ENCODE data around the gene HTRA1.

HTRA1 gene

GRCh38 chr10:122421742-122422141 lies 39.6 kb upstream of the HTRA1 start:
- Histone ChIP-seq H3K9ac (ENCODE audit: insufficient read length, low read depth) (no peak overlapping the region), H3K36me3 (ENCODE audit: insufficient read depth, insufficient read length, low read length) (peaks cover 2% of the 10 kb centered on the region), H3K27me3 (ENCODE audit: insufficient read depth, insufficient read length) (no peaks in the 10 kb centered on the region), H3K9me3 (ENCODE audit: insufficient read depth, low read length) (no peaks in the 10 kb centered on the region), H3K4me1 (ENCODE audit: insufficient read depth, insufficient read length) (no peaks in the 10 kb centered on the region), H3K4me3 (ENCODE audit: insufficient read length, low read depth) (no peak overlapping the region)
- DNase-seq (ENCODE audit: low read depth, low spot score), result no peak
- no peak for TF ChIP-seq SUZ12 (IDR thresholded peaks at IDR 0.05; ENCODE audit: extremely low read depth, insufficient read depth, insufficient read length)
- no peak for TF ChIP-seq YY1 (IDR thresholded peaks at IDR 0.05; ENCODE audit: insufficient read depth, insufficient read length)
- TF ChIP-seq ZNF274 (IDR thresholded peaks at IDR 0.05; ENCODE audit: low read depth, low read length), result no peak

GRCh38 chr10:122422266-122422989 lies 38.9 kb upstream of the HTRA1 start:
- H3K27me3 ChIP-seq (ENCODE audit: insufficient read depth, insufficient read length), result no peaks in the 10 kb centered on the region
- no peak overlapping the region for H3K4me3 ChIP-seq (ENCODE audit: insufficient read length, low read depth)
- H3K4me1 ChIP-seq (ENCODE audit: insufficient read depth, insufficient read length), result no peaks in the 10 kb centered on the region
- no peak overlapping the region for H3K9ac ChIP-seq (ENCODE audit: insufficient read length, low read depth)
- TF ChIP-seq ZNF274 (IDR thresholded peaks at IDR 0.05; ENCODE audit: low read depth, low read length) (no peak), SUZ12 (IDR thresholded peaks at IDR 0.05; ENCODE audit: extremely low read depth, insufficient read depth, insufficient read length) (no peak), YY1 (IDR thresholded peaks at IDR 0.05; ENCODE audit: insufficient read depth, insufficient read length) (no peak)
- peaks cover 2% of the 10 kb centered on the region for H3K36me3 ChIP-seq (ENCODE audit: insufficient read depth, insufficient read length, low read length)
- H3K9me3 ChIP-seq (ENCODE audit: insufficient read depth, low read length), result no peaks in the 10 kb centered on the region
- no peak for DNase-seq (ENCODE audit: low read depth, low spot score)

DNA sequence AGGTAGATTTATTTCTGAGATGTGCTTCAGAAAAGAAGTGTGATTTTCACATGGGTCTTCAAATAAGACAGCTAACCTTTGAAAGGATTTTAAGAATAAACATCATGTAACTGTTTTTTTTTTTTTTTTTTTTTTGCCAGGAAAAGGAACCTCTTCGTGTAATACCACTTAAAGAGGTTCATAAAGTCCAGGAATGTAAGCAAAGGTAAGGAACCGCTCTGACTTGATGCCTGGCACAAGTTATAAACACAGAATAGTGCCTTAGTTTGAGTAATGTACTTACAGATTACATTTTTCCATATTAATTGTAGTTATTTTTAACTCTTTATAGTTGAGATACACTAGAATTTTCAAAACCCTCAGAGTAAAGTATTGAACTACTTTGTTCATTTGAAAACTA lies 37.3 kb upstream of the HTRA1 start:
- TF ChIP-seq ZNF274 (IDR thresholded peaks at IDR 0.05; ENCODE audit: low read depth, low read length) (no peak), SUZ12 (IDR thresholded peaks at IDR 0.05; ENCODE audit: extremely low read depth, insufficient read depth, insufficient read length) (no peak), YY1 (IDR thresholded peaks at IDR 0.05; ENCODE audit: insufficient read depth, insufficient read length) (no peak)
- Histone ChIP-seq H3K9ac (ENCODE audit: insufficient read length, low read depth) (no peak overlapping the region), H3K9me3 (ENCODE audit: insufficient read depth, low read length) (no peaks in the 10 kb centered on the region), H3K4me1 (ENCODE audit: insufficient read depth, insufficient read length) (no peaks in the 10 kb centered on the region), H3K4me3 (ENCODE audit: insufficient read length, low read depth) (no peak overlapping the region), H3K36me3 (ENCODE audit: insufficient read depth, insufficient read length, low read length) (peaks cover 6% of the 10 kb centered on the region), H3K27me3 (ENCODE audit: insufficient read depth, insufficient read length) (no peaks in the 10 kb centered on the region)
- no peak for DNase-seq (ENCODE audit: low read depth, low spot score)

DNA sequence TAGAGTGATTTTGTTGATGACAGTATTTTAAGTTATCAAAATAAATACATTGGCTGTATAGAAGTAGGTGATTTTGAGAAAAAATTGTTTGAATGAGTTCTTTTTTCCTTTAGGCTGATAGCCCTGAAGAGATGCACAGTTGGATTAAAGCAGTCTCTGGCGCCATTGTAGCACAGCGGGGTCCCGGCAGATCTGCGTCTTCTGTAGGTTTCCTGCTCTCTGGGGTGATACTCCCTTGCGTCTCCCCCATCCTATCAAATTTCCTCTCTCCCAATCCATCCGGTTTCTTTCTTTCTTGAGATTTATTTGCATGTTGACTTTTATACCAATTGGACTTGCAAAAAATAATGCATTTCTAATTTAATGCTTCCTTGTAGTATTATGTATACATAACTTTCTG lies 34.5 kb upstream of the HTRA1 start:
- H3K9me3 ChIP-seq (ENCODE audit: insufficient read depth, low read length), result no peaks in the 10 kb centered on the region
- peaks cover 13% of the 10 kb centered on the region for H3K36me3 ChIP-seq (ENCODE audit: insufficient read depth, insufficient read length, low read length)
- H3K4me1 ChIP-seq (ENCODE audit: insufficient read depth, insufficient read length), result no peaks in the 10 kb centered on the region
- TF ChIP-seq YY1 (IDR thresholded peaks at IDR 0.05; ENCODE audit: insufficient read depth, insufficient read length) (no peak), ZNF274 (IDR thresholded peaks at IDR 0.05; ENCODE audit: low read depth, low read length) (no peak), SUZ12 (IDR thresholded peaks at IDR 0.05; ENCODE audit: extremely low read depth, insufficient read depth, insufficient read length) (no peak)
- H3K9ac ChIP-seq (ENCODE audit: insufficient read length, low read depth), result no peak overlapping the region
- no peaks in the 10 kb centered on the region for H3K27me3 ChIP-seq (ENCODE audit: insufficient read depth, insufficient read length)
- H3K4me3 ChIP-seq (ENCODE audit: insufficient read length, low read depth), result no peak overlapping the region
- no peak for DNase-seq (ENCODE audit: low read depth, low spot score)

- H3K9me3 ChIP-seq (ENCODE audit: insufficient read depth, low read length), result no peaks in the 10 kb centered on the region
- peaks cover 13% of the 10 kb centered on the region for H3K36me3 ChIP-seq (ENCODE audit: insufficient read depth, insufficient read length, low read length)
These were observed 34.1 kb upstream of the HTRA1 start for GRCh38 chr10:122427280-122427679.

DNA sequence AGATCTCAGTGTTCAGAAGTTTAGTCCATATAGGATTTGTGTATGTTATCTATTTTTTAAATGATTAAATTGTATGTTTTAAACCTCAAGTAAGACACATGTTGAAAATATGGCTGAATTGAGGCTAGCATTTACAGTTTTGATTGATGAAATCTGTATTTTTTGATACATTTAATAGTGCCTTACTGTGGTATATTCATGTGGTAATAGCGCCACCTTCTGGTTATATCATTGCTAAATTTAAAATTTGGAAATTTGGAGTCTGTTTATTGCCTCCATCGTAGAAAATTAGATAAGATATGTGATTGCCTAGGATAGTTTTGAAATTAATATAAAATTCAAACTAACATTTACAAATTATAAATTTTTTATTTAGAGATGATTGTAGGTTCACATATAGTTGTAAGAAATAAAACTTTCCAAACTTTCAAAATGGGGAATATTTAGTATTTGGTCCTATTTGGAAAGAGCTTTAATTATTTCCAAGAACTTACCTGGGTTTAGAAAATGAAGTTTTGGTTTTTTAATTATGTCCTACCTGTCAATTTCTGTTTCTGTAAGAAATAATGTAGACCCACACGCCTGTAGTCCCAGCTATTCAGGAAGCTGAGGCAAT lies 26.0 kb upstream of the HTRA1 start:
- H3K36me3 ChIP-seq (ENCODE audit: insufficient read depth, insufficient read length, low read length), result no peaks in the 10 kb centered on the region
- H3K9ac ChIP-seq (ENCODE audit: insufficient read length, low read depth), result no peak overlapping the region
- H3K4me1 ChIP-seq (ENCODE audit: insufficient read depth, insufficient read length), result no peaks in the 10 kb centered on the region
- H3K4me3 ChIP-seq (ENCODE audit: insufficient read length, low read depth), result no peak overlapping the region
- TF ChIP-seq YY1 (IDR thresholded peaks at IDR 0.05; ENCODE audit: insufficient read depth, insufficient read length) (no peak), SUZ12 (IDR thresholded peaks at IDR 0.05; ENCODE audit: extremely low read depth, insufficient read depth, insufficient read length) (no peak), ZNF274 (IDR thresholded peaks at IDR 0.05; ENCODE audit: low read depth, low read length) (no peak)
- H3K27me3 ChIP-seq (ENCODE audit: insufficient read depth, insufficient read length), result no peaks in the 10 kb centered on the region
- DNase-seq (ENCODE audit: low read depth, low spot score), result no peak
- H3K9me3 ChIP-seq (ENCODE audit: insufficient read depth, low read length), result no peaks in the 10 kb centered on the region

More at GRCh38 chr10:122427280-122427679, 34.1 kb upstream of the HTRA1 start:
- Histone ChIP-seq H3K4me3 (ENCODE audit: insufficient read length, low read depth) (no peak overlapping the region), H3K4me1 (ENCODE audit: insufficient read depth, insufficient read length) (no peaks in the 10 kb centered on the region), H3K27me3 (ENCODE audit: insufficient read depth, insufficient read length) (no peaks in the 10 kb centered on the region), H3K9ac (ENCODE audit: insufficient read length, low read depth) (no peak overlapping the region)
- TF ChIP-seq YY1 (IDR thresholded peaks at IDR 0.05; ENCODE audit: insufficient read depth, insufficient read length), result no peak
- TF ChIP-seq ZNF274 (IDR thresholded peaks at IDR 0.05; ENCODE audit: low read depth, low read length), result no peak
- no peak for TF ChIP-seq SUZ12 (IDR thresholded peaks at IDR 0.05; ENCODE audit: extremely low read depth, insufficient read depth, insufficient read length)
- DNase-seq (ENCODE audit: low read depth, low spot score), result no peak

GRCh38 chr10:122441961-122442360 lies 19.4 kb upstream of the HTRA1 start:
- DNase-seq (ENCODE audit: low read depth, low spot score), result no peak
- Histone ChIP-seq H3K4me1 (ENCODE audit: insufficient read depth, insufficient read length) (no peaks in the 10 kb centered on the region), H3K27me3 (ENCODE audit: insufficient read depth, insufficient read length) (no peaks in the 10 kb centered on the region), H3K9me3 (ENCODE audit: insufficient read depth, low read length) (peaks cover 17% of the 10 kb centered on the region; the same call in 1 of the 2 replicates), H3K36me3 (ENCODE audit: insufficient read depth, insufficient read length, low read length) (no peaks in the 10 kb centered on the region), H3K4me3 (ENCODE audit: insufficient read length, low read depth) (no peak overlapping the region), H3K9ac (ENCODE audit: insufficient read length, low read depth) (no peak overlapping the region)
- TF ChIP-seq SUZ12 (IDR thresholded peaks at IDR 0.05; ENCODE audit: extremely low read depth, insufficient read depth, insufficient read length), result no peak
- TF ChIP-seq ZNF274 (IDR thresholded peaks at IDR 0.05; ENCODE audit: low read depth, low read length), result no peak
- no peak for TF ChIP-seq YY1 (IDR thresholded peaks at IDR 0.05; ENCODE audit: insufficient read depth, insufficient read length)

Measured in NT2/D1 (cell line).